GM23338 (cell line): ENCODE measurements around the gene MPDU1. TPM values are rescaled to one million over a fixed set of nuclear protein-coding genes. Genes with fewer than 3 reads are reported as not detected.
A peak's percentile ranks its signal among the peaks of the same experiment; 100 is the strongest.

Experiments used
- ATAC-seq: fragments of 200-7000 bp; cut with Tn5 transposase; 3 replicates; pipeline ENCODE4 v1.9.1; 2020
- DNase-seq: peaks from one replicate; pipeline ENCODE4 v3.0.0-alpha.2; 2015; ENCODE audit warnings: low spot score
- H2AFZ ChIP-seq: fragments of 200-600 bp; sonication (generic); 2 replicates; pipeline ENCODE4 v1.8.0; 2016; ENCODE audit warnings: antibody characterized with exemption, mild to moderate bottlenecking, moderate library complexity
- H3F3A ChIP-seq: fragments of 200-600 bp; sonication (generic); replicated peaks from 2 replicates; pipeline ENCODE4 v1.8.0; 2017; ENCODE audit warnings: antibody characterized with exemption, mixed run types, low read depth
- H3K27ac ChIP-seq: fragments of 200-600 bp; sonication (generic); 2 replicates; pipeline ENCODE4 v1.6.1; 2016; ENCODE audit warnings: low read depth
- H3K27me3 ChIP-seq: fragments of 200-600 bp; sonication (generic); 2 replicates; pipeline ENCODE4 v1.8.0; 2016; ENCODE audit warnings: mild to moderate bottlenecking, mixed run types, moderate library complexity; ENCODE audit not compliant: insufficient read depth
- H3K36me3 ChIP-seq: fragments of 200-600 bp; sonication (generic); 2 replicates; pipeline ENCODE4 v1.8.0; 2016; ENCODE audit warnings: mild to moderate bottlenecking; ENCODE audit not compliant: insufficient read depth
- H3K4me1 ChIP-seq: fragments of 200-600 bp; sonication (generic); 2 replicates; pipeline ENCODE4 v1.8.0; 2016; ENCODE audit warnings: mild to moderate bottlenecking, moderate library complexity; ENCODE audit not compliant: insufficient read depth
- H3K4me2 ChIP-seq: fragments of 200-600 bp; sonication (generic); 2 replicates; pipeline ENCODE4 v1.7.1; 2017; ENCODE audit warnings: mixed run types
- H3K4me3 ChIP-seq: fragments of 200-600 bp; sonication (generic); 2 replicates; pipeline ENCODE4 v1.6.1; 2016; ENCODE audit warnings: mixed run types
- H3K79me2 ChIP-seq: fragments of 200-600 bp; sonication (generic); replicated peaks from 2 replicates; pipeline ENCODE4 v1.8.0; 2017; ENCODE audit warnings: mild to moderate bottlenecking; ENCODE audit not compliant: insufficient read depth
- H3K9me2 ChIP-seq: fragments of 200-600 bp; sonication (generic); 2 replicates; pipeline ENCODE4 v1.8.0; 2017; ENCODE audit not compliant: insufficient read depth
- H4K20me1 ChIP-seq: fragments of 200-600 bp; sonication (generic); replicated peaks from 2 replicates; pipeline ENCODE4 v1.8.0; 2017; ENCODE audit warnings: mild to moderate bottlenecking; ENCODE audit not compliant: insufficient read depth
- H3K27ac Mint-ChIP-seq: 2 replicates; pipeline ENCODE4 v1.8.0; 2020; ENCODE audit warnings: inconsistent platforms, mild to moderate bottlenecking, moderate library complexity, mixed read lengths
- H3K27me3 Mint-ChIP-seq: 3 replicates; pipeline ENCODE4 v1.8.0; 2022; ENCODE audit warnings: low read depth, mild to moderate bottlenecking, moderate library complexity, mixed read lengths, inconsistent platforms; ENCODE audit not compliant: insufficient read depth, poor library complexity
- H3K36me3 Mint-ChIP-seq: 3 replicates; pipeline ENCODE4 v1.8.0; 2021; ENCODE audit warnings: low read depth, mild to moderate bottlenecking, inconsistent platforms, moderate library complexity, mixed read lengths
- H3K4me1 Mint-ChIP-seq: 3 replicates; pipeline ENCODE4 v1.8.0; 2020; ENCODE audit warnings: mild to moderate bottlenecking, inconsistent platforms, mixed read lengths
- H3K4me3 Mint-ChIP-seq: 3 replicates; pipeline ENCODE4 v1.8.0; 2021; ENCODE audit warnings: moderate library complexity, mild to moderate bottlenecking, inconsistent platforms, mixed read lengths
- H3K9me3 Mint-ChIP-seq: 3 replicates; pipeline ENCODE4 v1.8.0; 2020; ENCODE audit warnings: moderate library complexity, mild to moderate bottlenecking, inconsistent platforms, mixed read lengths
- CREB1 ChIP-seq: fragments of 250-450 bp; sonication (Bioruptor Pico); IDR thresholded peaks from 2 replicates; pipeline ENCODE4 v1.5.0; 2020; ENCODE audit warnings: low read depth, mild to moderate bottlenecking, moderate library complexity
- CTCF ChIP-seq, 2 experiments: fragments of 200-600 bp in 1 of 2; sonication (generic) in 1 of 2; conservative IDR thresholded peaks; 2 replicates each; pipeline versions ENCODE4 v1.5.1 to v1.6.1; 2016 to 2017; ENCODE audit warnings: antibody characterized with exemption in 2 of 2, low read depth in 2 of 2, mild to moderate bottlenecking in 2 of 2, moderate library complexity in 1 of 2
- NANOG ChIP-seq: IDR thresholded peaks from 2 replicates; pipeline ENCODE4 v1.6.1; 2016; ENCODE audit warnings: antibody characterized with exemption, borderline replicate concordance
- POLR2AphosphoS5 ChIP-seq: IDR thresholded peaks from 2 replicates; pipeline ENCODE4 v1.6.1; 2016; ENCODE audit warnings: antibody characterized with exemption, low read depth
- REST ChIP-seq: IDR thresholded peaks from one replicate; pipeline ENCODE4 v1.6.1; 2018; ENCODE audit warnings: antibody characterized with exemption; ENCODE audit not compliant: unreplicated experiment
- ZNF114 ChIP-seq: fragments of 250-450 bp; sonication (Bioruptor Pico); IDR thresholded peaks from 2 replicates; pipeline ENCODE4 v1.5.0; 2020; ENCODE audit warnings: mild to moderate bottlenecking, moderate library complexity
- polyA plus RNA-seq: library from polyadenylated mRNA; unstranded; fragments of >200 nt; fragmentation: Nextera tagmentation; extraction: Ambion mirVana; gene quantifications from 2 replicates; pipeline ENCODE4 v1.2.1, GENCODE V29; 2016
- total RNA-seq: library from RNA; depleted of rRNA; stranded (reverse); fragments of >200 nt; shearing (Covaris generic); gene quantifications from 2 replicates; pipeline ENCODE4 v1.2.3, GENCODE V29; 2014

The MPDU1 gene
- total and polyA plus RNA-seq, 2 experiments from 2014 or later = 65.1 to 216 TPM

GRCh38 chr17:7632492-7632894 lies 48.8 kb downstream of the MPDU1 start:
- H3K27ac ChIP-seq = no peak overlapping the region

More at GRCh38 chr17:7632492-7632894, 48.8 kb downstream of the MPDU1 start:
- peaks cover 18% of the 10 kb centered on the region for H3K27me3 Mint-ChIP-seq
- Histone ChIP-seq H2AFZ (peak overlapping the region; percentile 67; the same call in 1 of the 2 replicates), H3K79me2 (no peaks in the 10 kb centered on the region), H3K9me2 (no peaks in the 10 kb centered on the region), H3K27me3 (no peaks in the 10 kb centered on the region), H3K4me3 (no peak overlapping the region), H3F3A (peaks cover 8% of the 10 kb centered on the region; the same call in 1 of the 2 replicates), H3K36me3 (no peaks in the 10 kb centered on the region), H4K20me1 (no peaks in the 10 kb centered on the region), H3K4me1 (peaks cover 7% of the 10 kb centered on the region; the same call in 1 of the 2 replicates), H3K4me2 (no peak overlapping the region)
- H3K36me3 Mint-ChIP-seq = no peaks in the 10 kb centered on the region
- H3K4me1 Mint-ChIP-seq = peaks cover 34% of the 10 kb centered on the region
- ATAC-seq (peak; percentile 67), DNase-seq (peak; percentile 86)
- H3K9me3 Mint-ChIP-seq = no peaks in the 10 kb centered on the region
- no peak overlapping the region for H3K27ac Mint-ChIP-seq
- TF ChIP-seq POLR2AphosphoS5 (0 out of 2 replicates have a peak, but pooled peaks have one; percentile 26), REST (no peak), ZNF114 (CRISPR knock-in tag) (no peak), CTCF (conservative IDR thresholded peaks at IDR 0.05; ENCODE audit: low read depth in 2 of 2) (peak; percentile 64 to 86), CREB1 (CRISPR knock-in tag) (no peak), NANOG (no peak)
- H3K4me3 Mint-ChIP-seq = no peak overlapping the region
